KG1 (cell line): Measurements from ENCODE around the gene TMEM267.
"Not testable (repeated sequence)": the region's sequence is repeated elsewhere in the genome, so short reads cannot be mapped to it uniquely, and the experiment has no call there.

Experiments used
- DNase-seq: peaks from one replicate; lab custom pipeline; 2025; lab: John Stamatoyannopoulos, UW

TMEM267 gene

GRCh38 chr5:43409809-43410271 is 73.8 kb downstream of the TMEM267 start:
- no peak for DNase-seq

GRCh38 chr5:43402524-43403066 is 81.1 kb downstream of the TMEM267 start:
- not testable (repeated sequence) for DNase-seq

GRCh38 chr5:43401827-43402226 is 81.8 kb downstream of the TMEM267 start:
- no peak for DNase-seq

- DNase-seq, result no peak
Measured at GRCh38 chr5:43400082-43400481, 83.6 kb downstream of the TMEM267 start.

- peak; percentile 23 for DNase-seq
Measured at GRCh38 chr5:43396762-43397304, 86.8 kb downstream of the TMEM267 start.
